HepG2 (cell line): ENCODE measurements around the gene TJP2. TPM values are rescaled to one million over a fixed set of nuclear protein-coding genes. Genes with fewer than 3 reads are reported as not detected.

Experiments used
- ADNP ChIP-seq: sonication (generic); formaldehyde crosslinking; IDR thresholded peaks from 2 replicates; pipeline ENCODE4 v1.4.0; 2020; ENCODE audit warnings: missing genetic modification reagents
- ARNT ChIP-seq: fragments of 450-650 bp; IDR thresholded peaks from 2 replicates; pipeline ENCODE4 v1.6.1; 2017
- FOSL2 ChIP-seq: sonication (generic); formaldehyde crosslinking; IDR thresholded peaks from 2 replicates; pipeline ENCODE4 v1.4.0; 2020; ENCODE audit warnings: missing genetic modification reagents
- HNRNPH1 ChIP-seq: fragments of 200-400 bp; formaldehyde crosslinking; optimal IDR thresholded peaks from 2 replicates; pipeline ENCODE3; 2017; ENCODE audit warnings: mild to moderate bottlenecking, low read depth, low read length
- HNRNPK ChIP-seq: fragments of 200-400 bp; formaldehyde crosslinking; IDR thresholded peaks from 2 replicates; pipeline ENCODE4 v1.6.1; 2018; ENCODE audit warnings: low read length, low read depth, moderate library complexity, mild to moderate bottlenecking; ENCODE audit not compliant: poor library complexity, severe bottlenecking
- HOXA3 ChIP-seq: sonication (generic); formaldehyde crosslinking; IDR thresholded peaks from 2 replicates; pipeline ENCODE4 v1.5.0; 2020; ENCODE audit warnings: missing genetic modification reagents
- JUNB ChIP-seq: sonication (generic); formaldehyde crosslinking; IDR thresholded peaks from 2 replicates; pipeline ENCODE4 v1.8.0; 2022; ENCODE audit warnings: missing genetic modification reagents, mild to moderate bottlenecking, borderline replicate concordance
- KDM2A ChIP-seq: sonication (generic); formaldehyde crosslinking; IDR thresholded peaks from 2 replicates; pipeline ENCODE4 v1.4.0; 2020; ENCODE audit warnings: low read depth, missing genetic modification reagents, borderline replicate concordance
- NCOA2 ChIP-seq: sonication (generic); formaldehyde crosslinking; IDR thresholded peaks from 2 replicates; pipeline ENCODE4 v1.8.0; 2022; ENCODE audit warnings: inconsistent platforms
- NR1H2 ChIP-seq: sonication (generic); formaldehyde crosslinking; IDR thresholded peaks from 2 replicates; pipeline ENCODE4 v1.8.1; 2022; ENCODE audit warnings: low read depth, missing genetic modification reagents, borderline replicate concordance
- PAWR ChIP-seq: sonication (generic); formaldehyde crosslinking; IDR thresholded peaks from 2 replicates; pipeline ENCODE4 v1.4.0; 2020; ENCODE audit warnings: missing genetic modification reagents, mild to moderate bottlenecking, borderline replicate concordance
- RELA ChIP-seq: sonication (generic); formaldehyde crosslinking; IDR thresholded peaks from 2 replicates; pipeline ENCODE4 v1.4.0; 2020; ENCODE audit warnings: missing genetic modification reagents
- SNAPC2 ChIP-seq: sonication (generic); formaldehyde crosslinking; IDR thresholded peaks from 2 replicates; pipeline ENCODE4 v1.8.1; 2022; ENCODE audit warnings: mild to moderate bottlenecking, missing genetic modification reagents
- SNAPC5 ChIP-seq: sonication (generic); formaldehyde crosslinking; IDR thresholded peaks from 2 replicates; pipeline ENCODE4 v1.8.1; 2023; ENCODE audit warnings: mild to moderate bottlenecking, missing genetic modification reagents, borderline replicate concordance
- THAP11 ChIP-seq: IDR thresholded peaks from 2 replicates; pipeline ENCODE4 v1.6.1; 2016; ENCODE audit warnings: missing biosample characterization, missing genetic modification reagents
- ZMYM2 ChIP-seq: sonication (generic); formaldehyde crosslinking; IDR thresholded peaks from 2 replicates; pipeline ENCODE4 v1.8.0; 2022; ENCODE audit warnings: mild to moderate bottlenecking, missing genetic modification reagents
- ZNF232 ChIP-seq: sonication (generic); formaldehyde crosslinking; IDR thresholded peaks from 2 replicates; pipeline ENCODE4 v1.4.0; 2020; ENCODE audit warnings: missing genetic modification reagents, borderline replicate concordance
- ZNF282 ChIP-seq: fragments of 450-650 bp; IDR thresholded peaks from 2 replicates; pipeline ENCODE4 v1.6.1; 2018; ENCODE audit not compliant: partially characterized antibody
- ZNF337 ChIP-seq: sonication (generic); formaldehyde crosslinking; IDR thresholded peaks from 2 replicates; pipeline ENCODE4 v1.5.1; 2020; ENCODE audit warnings: missing genetic modification reagents, low read depth, mild to moderate bottlenecking, borderline replicate concordance
- ZNF484 ChIP-seq: sonication (generic); formaldehyde crosslinking; IDR thresholded peaks from 2 replicates; pipeline ENCODE4 v1.5.1; 2020; ENCODE audit warnings: mild to moderate bottlenecking, low read depth, missing genetic modification reagents, borderline replicate concordance
- ZNF616 ChIP-seq: sonication (generic); formaldehyde crosslinking; IDR thresholded peaks from 2 replicates; pipeline ENCODE4 v1.5.0; 2020; ENCODE audit warnings: low read depth, mild to moderate bottlenecking, missing genetic modification reagents
- ZNF749 ChIP-seq: sonication (generic); formaldehyde crosslinking; IDR thresholded peaks from 2 replicates; pipeline ENCODE4 v1.8.0; 2022; ENCODE audit warnings: mild to moderate bottlenecking, missing genetic modification reagents, moderate library complexity, borderline replicate concordance
- ZNF761 ChIP-seq: sonication (generic); formaldehyde crosslinking; conservative IDR thresholded peaks from 2 replicates; pipeline ENCODE4 v1.4.0; 2020; ENCODE audit warnings: mild to moderate bottlenecking, missing genetic modification reagents
- ZNF784 ChIP-seq: sonication (generic); formaldehyde crosslinking; IDR thresholded peaks from 2 replicates; pipeline ENCODE4 v1.5.1; 2020; ENCODE audit warnings: missing genetic modification reagents, mild to moderate bottlenecking, borderline replicate concordance
- ZNF879 ChIP-seq: sonication (generic); formaldehyde crosslinking; IDR thresholded peaks from 2 replicates; pipeline ENCODE4 v1.8.1; 2023; ENCODE audit warnings: missing genetic modification reagents
- ZNF891 ChIP-seq: sonication (generic); formaldehyde crosslinking; IDR thresholded peaks from 2 replicates; pipeline ENCODE4 v1.5.0; 2020; ENCODE audit warnings: mild to moderate bottlenecking, missing genetic modification reagents
- ZSCAN25 ChIP-seq: sonication (generic); formaldehyde crosslinking; IDR thresholded peaks from 2 replicates; pipeline ENCODE4 v1.8.0; 2022; ENCODE audit warnings: mild to moderate bottlenecking, missing genetic modification reagents
- ZSCAN30 ChIP-seq: sonication (generic); formaldehyde crosslinking; IDR thresholded peaks from 2 replicates; pipeline ENCODE4 v1.5.0; 2020; ENCODE audit warnings: mild to moderate bottlenecking, missing genetic modification reagents
- polyA plus RNA-seq, 8 experiments: library from polyadenylated mRNA; depleted of rRNA in 3 of 8; stranded (reverse) in 7 of 8; unstranded in 1 of 8; fragments of >200 nt; fragmentation: Illumina TruSeq in 4 of 8; extraction: Trizol in 4 of 8; gene quantifications; 2 replicates each; pipeline versions ENCODE4 v1.2.1 to v1.2.3, GENCODE V29; 2011 to 2016; ENCODE audit warnings: low read depth in 4 of 8, missing spikeins in 1 of 8, mixed read lengths in 1 of 8; ENCODE audit not compliant: insufficient read depth in 1 of 8
- total RNA-seq, 5 experiments: library from RNA; depleted of rRNA; stranded (reverse); fragments of >200 nt; fragmentation: Illumina TruSeq; extraction: Trizol; gene quantifications; 2 replicates each; pipeline ENCODE4 v1.2.3, GENCODE V29; 2016; ENCODE audit warnings: low read depth in 1 of 5

Gene TJP2
- total and polyA plus RNA-seq, 2 of the 13 experiments (the other 11 are each of a cell fraction or from before 2014, with no cell fraction given): 109 to 110 TPM

- TF ChIP-seq ZNF337 (CRISPR knock-in tag): no peak
- no peak for TF ChIP-seq SNAPC5
- peak; percentile 97 for TF ChIP-seq NCOA2
- peak; percentile 66 for TF ChIP-seq THAP11
- TF ChIP-seq ZNF761: no peak
- TF ChIP-seq ZSCAN30 (CRISPR knock-in tag): no peak
- no peak for TF ChIP-seq SNAPC2 (CRISPR knock-in tag)
- TF ChIP-seq ZNF891 (CRISPR knock-in tag): no peak
- TF ChIP-seq HNRNPH1: no peak
- TF ChIP-seq KDM2A (CRISPR knock-in tag): no peak
- TF ChIP-seq PAWR: no peak
- no peak for TF ChIP-seq ZNF282
- no peak for TF ChIP-seq ARNT
- no peak for TF ChIP-seq NR1H2 (CRISPR knock-in tag)
- TF ChIP-seq HOXA3 (CRISPR knock-in tag): no peak
- TF ChIP-seq ADNP (CRISPR knock-in tag): no peak
- TF ChIP-seq ZNF232 (CRISPR knock-in tag): no peak
- TF ChIP-seq ZNF784 (CRISPR knock-in tag): no peak
- no peak; the same call in 1 of the 2 replicates for TF ChIP-seq ZMYM2 (CRISPR knock-in tag)
- TF ChIP-seq ZNF749 (CRISPR knock-in tag): no peak
- TF ChIP-seq ZSCAN25 (CRISPR knock-in tag): no peak
- TF ChIP-seq HNRNPK: no peak
- TF ChIP-seq ZNF484 (CRISPR knock-in tag): no peak
- TF ChIP-seq RELA (CRISPR knock-in tag): no peak
- no peak for TF ChIP-seq JUNB (CRISPR knock-in tag)
- no peak for TF ChIP-seq ZNF616 (CRISPR knock-in tag)
- TF ChIP-seq FOSL2 (CRISPR knock-in tag): peak; percentile 45
- TF ChIP-seq ZNF879: no peak
These were observed 16.2 kb downstream of the TJP2 start (continued) for GRCh38 chr9:69190086-69190862.
